GM12878 (cell line): ENCODE results near the gene NFKBIZ. TPM values are rescaled to one million over a fixed set of nuclear protein-coding genes. Genes with fewer than 3 reads are reported as not detected.

Experiments
- ATF3 ChIP-seq: IDR thresholded peaks from 2 replicates; pipeline ENCODE4 v1.6.1; 2011; ENCODE audit warnings: low read depth, mild to moderate bottlenecking, low read length, moderate library complexity, borderline replicate concordance; ENCODE audit errors: extremely low read depth
- ATF7 ChIP-seq: fragments of 450-650 bp; IDR thresholded peaks from 2 replicates; pipeline ENCODE4 v1.6.1; 2016; ENCODE audit warnings: low read depth, mild to moderate bottlenecking
- BACH1 ChIP-seq: fragments of 450-650 bp; IDR thresholded peaks from 2 replicates; pipeline ENCODE4 v1.6.1; 2017; ENCODE audit warnings: mild to moderate bottlenecking, borderline replicate concordance
- CUX1 ChIP-seq: IDR thresholded peaks from 2 replicates; pipeline ENCODE4 v1.6.1; 2012; ENCODE audit warnings: improper control_type of control experiment, low read depth, low read length; ENCODE audit not compliant: insufficient replicate concordance
- ESRRA ChIP-seq: IDR thresholded peaks from 2 replicates; pipeline ENCODE4 v1.6.1; 2012; ENCODE audit warnings: mild to moderate bottlenecking, low read length, improper control_type of control experiment
- HCFC1 ChIP-seq: fragments of 150-350 bp; IDR thresholded peaks from 2 replicates; pipeline ENCODE4 v1.6.1; 2014; ENCODE audit warnings: low read length
- MLLT1 ChIP-seq: fragments of 450-650 bp; IDR thresholded peaks from 2 replicates; pipeline ENCODE4 v1.6.1; 2016; ENCODE audit warnings: mild to moderate bottlenecking
- NBN ChIP-seq: fragments of 450-650 bp; IDR thresholded peaks from 2 replicates; pipeline ENCODE4 v1.6.1; 2016
- PKNOX1 ChIP-seq: fragments of 450-650 bp; IDR thresholded peaks from 2 replicates; pipeline ENCODE4 v1.6.1; 2016; ENCODE audit warnings: mild to moderate bottlenecking
- POLR2AphosphoS2 ChIP-seq: IDR thresholded peaks from 2 replicates; pipeline ENCODE4 v1.6.1; 2011; ENCODE audit warnings: low read depth, mild to moderate bottlenecking, low read length, improper control_type of control experiment, moderate library complexity
- RCOR1 ChIP-seq: conservative IDR thresholded peaks from 2 replicates; pipeline ENCODE4 v1.6.1; 2012; ENCODE audit warnings: low read depth, low read length, improper control_type of control experiment
- SIX5 ChIP-seq: IDR thresholded peaks from 2 replicates; pipeline ENCODE4 v1.6.1; 2011; ENCODE audit warnings: mild to moderate bottlenecking, low read depth, low read length, moderate library complexity; ENCODE audit not compliant: severe bottlenecking
- SREBF2 ChIP-seq: IDR thresholded peaks from 2 replicates; pipeline ENCODE4 v1.6.1; 2012; ENCODE audit warnings: mild to moderate bottlenecking, low read length
- TARDBP ChIP-seq: IDR thresholded peaks from 2 replicates; pipeline ENCODE4 v1.6.1; 2016; ENCODE audit warnings: borderline replicate concordance
- WRNIP1 ChIP-seq: IDR thresholded peaks from 2 replicates; pipeline ENCODE4 v1.6.1; 2011; ENCODE audit warnings: low read depth, low read length, improper control_type of control experiment, borderline replicate concordance
- ZBED1 ChIP-seq: IDR thresholded peaks from 2 replicates; pipeline ENCODE4 v1.6.1; 2016; ENCODE audit warnings: borderline replicate concordance
- ZNF384 ChIP-seq: IDR thresholded peaks from 2 replicates; pipeline ENCODE4 v1.6.1; 2012; ENCODE audit warnings: low read depth, mild to moderate bottlenecking, low read length, improper control_type of control experiment, borderline replicate concordance
- polyA plus RNA-seq, 11 experiments: library from polyadenylated mRNA; depleted of rRNA in 4 of 11; unstranded in 6 of 11; stranded (reverse) in 5 of 11; fragments of >200 nt; fragmentation: Nextera tagmentation in 4 of 11; fragmentation: Illumina TruSeq in 1 of 11; extraction: Ambion mirVana in 4 of 11; extraction: Trizol in 1 of 11; gene quantifications; 1 replicate in 1 of 11; 2 replicates in 10 of 11; pipeline versions ENCODE4 v1.2.1 to v1.2.3, GENCODE V29; 2011 to 2016; ENCODE audit warnings: inconsistent platforms in 2 of 11, missing spikeins in 2 of 11, low read depth in 1 of 11
- total RNA-seq, 4 experiments: library from RNA; depleted of rRNA in 3 of 4; stranded (reverse); fragments of >200 nt in 3 of 4; fragmentation: Illumina TruSeq in 1 of 4; extraction: Trizol in 1 of 4; gene quantifications; 2 replicates each; pipeline versions ENCODE4 v1.2.1 to v1.2.3, GENCODE V29; 2013 to 2021
- TF ChIP-seq, protein P1 (sequence below), 3 experiments: IDR thresholded peaks in 2 of 3; conservative IDR thresholded peaks in 1 of 3; 2 replicates each; pipeline ENCODE4 v1.5.1; 2011; ENCODE audit warnings: low read depth in 3 of 3, low read length in 3 of 3, mild to moderate bottlenecking in 3 of 3, control low read depth in 2 of 3, moderate library complexity in 2 of 3, inconsistent platforms in 1 of 3, mixed read lengths in 1 of 3; ENCODE audit not compliant: control insufficient read depth in 2 of 3, insufficient read depth in 1 of 3; ENCODE audit errors: extremely low read depth in 1 of 3

NFKBIZ gene
- total and polyA plus RNA-seq, 10 of the 15 experiments (the other 5 are each of a cell fraction or from before 2014, with no cell fraction given) = 6.3 to 53.8 (median 17.3) TPM

- TF ChIP-seq NBN = peak; percentile 49; the same call in 1 of the 2 replicates
- TF ChIP-seq MLLT1 = peak; percentile 85
- no peak for TF ChIP-seq SREBF2
- TF ChIP-seq BACH1 = peak; percentile 10; the same call in 1 of the 2 replicates
- peak; percentile 81 for TF ChIP-seq ATF7
- TF ChIP-seq, protein P1, sequence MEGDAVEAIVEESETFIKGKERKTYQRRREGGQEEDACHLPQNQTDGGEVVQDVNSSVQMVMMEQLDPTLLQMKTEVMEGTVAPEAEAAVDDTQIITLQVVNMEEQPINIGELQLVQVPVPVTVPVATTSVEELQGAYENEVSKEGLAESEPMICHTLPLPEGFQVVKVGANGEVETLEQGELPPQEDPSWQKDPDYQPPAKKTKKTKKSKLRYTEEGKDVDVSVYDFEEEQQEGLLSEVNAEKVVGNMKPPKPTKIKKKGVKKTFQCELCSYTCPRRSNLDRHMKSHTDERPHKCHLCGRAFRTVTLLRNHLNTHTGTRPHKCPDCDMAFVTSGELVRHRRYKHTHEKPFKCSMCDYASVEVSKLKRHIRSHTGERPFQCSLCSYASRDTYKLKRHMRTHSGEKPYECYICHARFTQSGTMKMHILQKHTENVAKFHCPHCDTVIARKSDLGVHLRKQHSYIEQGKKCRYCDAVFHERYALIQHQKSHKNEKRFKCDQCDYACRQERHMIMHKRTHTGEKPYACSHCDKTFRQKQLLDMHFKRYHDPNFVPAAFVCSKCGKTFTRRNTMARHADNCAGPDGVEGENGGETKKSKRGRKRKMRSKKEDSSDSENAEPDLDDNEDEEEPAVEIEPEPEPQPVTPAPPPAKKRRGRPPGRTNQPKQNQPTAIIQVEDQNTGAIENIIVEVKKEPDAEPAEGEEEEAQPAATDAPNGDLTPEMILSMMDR (IDR thresholded peaks at IDR 0.05 in 2 of 3, conservative IDR thresholded peaks at IDR 0.05 in 1 of 3; ENCODE audit: control insufficient read depth in 2 of 3, extremely low read depth in 1 of 3, insufficient read depth in 1 of 3, low read depth in 3 of 3, low read length in 3 of 3) = no peak
- TF ChIP-seq SIX5 = no peak
- TF ChIP-seq ATF3 = no peak
- TF ChIP-seq PKNOX1 = peak; percentile 75
- TF ChIP-seq TARDBP = no peak
- TF ChIP-seq ZNF384 = peak; percentile 96
- TF ChIP-seq HCFC1 = no peak
- no peak for TF ChIP-seq RCOR1
- TF ChIP-seq ZBED1 = peak; percentile 71
- no peak for TF ChIP-seq POLR2AphosphoS2
- TF ChIP-seq ESRRA = no peak
- no peak for TF ChIP-seq WRNIP1
- TF ChIP-seq CUX1 = peak; percentile 68
These were observed 1.1 kb downstream of the NFKBIZ start (continued) for GRCh38 chr3:101850246-101851051.
